22Rv1 (cell line): ENCODE data around the gene EFCAB8.
"Not testable (repeated sequence)": the region's sequence is repeated elsewhere in the genome, so short reads cannot be mapped to it uniquely, and the experiment has no call there.

Experiments
- H3K27ac ChIP-seq: fragments of 450-650 bp; 2 replicates; pipeline ENCODE4 v1.5.1; 2017
- ZFX ChIP-seq: fragments of 450-650 bp; IDR thresholded peaks from 2 replicates; pipeline ENCODE4 v1.6.1; 2017; ENCODE audit warnings: antibody characterized with exemption, borderline replicate concordance
- TF ChIP-seq, protein P1 (sequence below): fragments of 450-650 bp; IDR thresholded peaks from 2 replicates; pipeline ENCODE4 v1.5.1; 2017; ENCODE audit warnings: mild to moderate bottlenecking

EFCAB8 gene

DNA sequence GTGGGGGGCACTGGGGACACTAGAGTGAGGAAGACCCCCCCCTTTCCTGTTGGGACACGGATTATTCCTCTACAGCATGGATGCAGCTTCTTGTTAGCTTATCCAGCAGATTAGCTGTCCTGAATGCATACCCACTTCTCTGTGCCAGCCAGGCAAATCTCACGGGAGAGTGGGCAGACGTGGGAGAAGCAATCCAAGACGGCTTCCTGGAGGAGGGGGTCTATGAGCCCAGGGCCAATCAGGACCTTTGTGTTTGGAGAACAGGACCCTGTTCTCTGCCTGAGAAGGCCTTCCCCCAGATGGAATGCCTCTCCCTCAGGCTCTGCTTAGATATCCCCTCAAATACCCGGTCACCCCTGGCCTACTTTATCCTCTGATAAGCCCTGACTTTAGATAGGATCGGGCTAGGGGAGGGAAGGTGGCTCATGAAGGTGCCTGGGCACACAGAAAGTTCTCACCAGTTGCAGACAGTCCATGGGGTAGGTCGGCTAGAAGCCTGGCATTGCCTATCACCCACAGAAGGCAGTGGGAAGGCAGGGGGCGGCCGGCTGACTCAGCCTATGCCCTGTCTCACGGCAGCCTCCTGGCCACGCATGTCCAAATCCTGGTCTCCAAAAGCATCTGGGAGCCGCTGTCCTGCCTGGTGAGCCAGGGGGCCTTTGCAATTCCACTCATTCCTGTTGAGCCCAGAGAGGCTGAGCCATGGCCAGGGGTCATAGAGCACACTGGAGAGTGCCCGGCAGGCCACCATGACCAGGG is 110.8 kb downstream of the EFCAB8 start:
- no peak for TF ChIP-seq ZFX
- TF ChIP-seq, protein P1, sequence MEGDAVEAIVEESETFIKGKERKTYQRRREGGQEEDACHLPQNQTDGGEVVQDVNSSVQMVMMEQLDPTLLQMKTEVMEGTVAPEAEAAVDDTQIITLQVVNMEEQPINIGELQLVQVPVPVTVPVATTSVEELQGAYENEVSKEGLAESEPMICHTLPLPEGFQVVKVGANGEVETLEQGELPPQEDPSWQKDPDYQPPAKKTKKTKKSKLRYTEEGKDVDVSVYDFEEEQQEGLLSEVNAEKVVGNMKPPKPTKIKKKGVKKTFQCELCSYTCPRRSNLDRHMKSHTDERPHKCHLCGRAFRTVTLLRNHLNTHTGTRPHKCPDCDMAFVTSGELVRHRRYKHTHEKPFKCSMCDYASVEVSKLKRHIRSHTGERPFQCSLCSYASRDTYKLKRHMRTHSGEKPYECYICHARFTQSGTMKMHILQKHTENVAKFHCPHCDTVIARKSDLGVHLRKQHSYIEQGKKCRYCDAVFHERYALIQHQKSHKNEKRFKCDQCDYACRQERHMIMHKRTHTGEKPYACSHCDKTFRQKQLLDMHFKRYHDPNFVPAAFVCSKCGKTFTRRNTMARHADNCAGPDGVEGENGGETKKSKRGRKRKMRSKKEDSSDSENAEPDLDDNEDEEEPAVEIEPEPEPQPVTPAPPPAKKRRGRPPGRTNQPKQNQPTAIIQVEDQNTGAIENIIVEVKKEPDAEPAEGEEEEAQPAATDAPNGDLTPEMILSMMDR, result no peak
- no peak overlapping the region for H3K27ac ChIP-seq

DNA sequence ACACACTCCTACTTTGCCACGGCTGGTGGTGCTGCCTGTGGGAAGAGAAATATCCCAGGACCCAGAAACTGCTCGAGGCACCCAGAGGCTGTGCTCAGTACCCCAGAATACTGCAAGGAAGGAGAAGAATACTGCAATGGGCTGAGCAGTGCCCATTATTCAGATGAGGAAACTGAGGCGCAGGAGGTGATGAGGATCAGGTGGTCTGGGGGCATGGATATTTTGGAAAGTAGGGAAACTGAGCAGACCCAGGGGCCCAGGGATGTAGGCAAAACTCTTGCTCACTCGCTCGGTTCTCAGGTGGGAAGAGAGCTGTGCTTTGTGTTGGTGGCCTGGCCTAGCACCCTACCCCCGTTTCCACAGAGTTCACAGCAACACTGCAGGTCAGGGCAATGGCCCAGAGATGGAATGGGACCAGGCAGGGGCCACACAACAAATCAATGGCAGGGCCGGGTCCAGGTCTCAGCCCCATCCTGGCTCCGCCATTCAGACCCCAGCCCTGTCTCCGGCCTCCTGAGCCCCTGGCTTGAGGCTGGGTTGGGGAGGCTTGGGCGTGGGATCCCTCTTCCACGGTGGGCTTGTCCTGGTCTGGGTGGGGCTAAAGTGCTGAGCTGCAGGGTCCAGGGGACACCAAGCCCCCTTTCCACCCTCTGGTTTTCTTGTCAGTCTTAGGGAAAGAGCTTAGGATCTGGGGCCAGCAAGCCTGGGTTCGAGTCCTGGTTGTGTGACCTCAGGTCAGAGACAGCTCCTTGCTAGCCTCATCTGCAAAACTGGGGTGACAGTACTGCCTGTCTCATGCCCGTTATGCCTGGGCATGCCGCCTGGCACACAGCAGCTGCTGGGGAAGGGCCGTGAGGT is 111.6 kb downstream of the EFCAB8 start:
- TF ChIP-seq, protein P1, result no peak
- TF ChIP-seq ZFX, result no peak
- H3K27ac ChIP-seq, result no peak overlapping the region

DNA sequence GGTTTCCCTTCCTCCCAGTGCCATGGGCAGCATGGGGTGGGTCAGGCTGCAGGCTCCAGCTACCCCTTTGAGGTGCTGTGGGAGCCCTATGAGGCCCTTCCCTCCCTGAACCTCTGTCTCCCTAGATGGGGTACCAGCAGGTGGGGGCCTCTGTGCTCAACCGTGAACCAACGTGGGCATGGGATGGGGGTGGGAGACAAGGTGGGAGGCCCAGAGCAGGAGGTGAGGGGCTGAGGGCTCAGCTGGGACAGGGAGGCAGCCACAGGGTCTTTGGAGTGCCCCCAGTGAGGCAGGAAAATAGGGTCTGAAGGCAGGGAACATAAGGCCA is 112.2 kb downstream of the EFCAB8 start:
- no peak overlapping the region for H3K27ac ChIP-seq

DNA sequence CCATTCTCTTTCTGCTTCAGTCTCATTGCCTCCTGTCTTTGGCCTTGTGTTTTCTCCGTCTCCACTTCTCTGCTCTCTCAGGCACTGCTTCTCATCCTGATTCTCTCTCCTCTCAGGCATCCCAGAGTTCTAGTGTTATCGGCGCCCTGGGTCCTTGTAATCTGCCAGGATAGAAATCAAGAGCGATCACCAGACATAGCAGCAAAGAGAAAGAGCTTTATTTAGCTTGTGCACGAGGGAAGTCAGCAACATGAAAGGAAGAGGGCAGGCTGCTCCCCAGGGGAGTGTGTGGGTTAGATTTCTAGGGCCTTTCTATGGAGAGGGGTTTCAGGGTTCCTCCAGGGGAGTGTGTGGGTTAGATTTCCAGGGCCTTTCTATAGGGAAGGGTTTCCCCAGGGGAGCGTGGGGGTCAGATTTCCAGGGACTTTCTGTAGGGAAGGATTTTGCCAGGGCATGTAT is 113.0 kb downstream of the EFCAB8 start:
- H3K27ac ChIP-seq, result no peak overlapping the region
- TF ChIP-seq ZFX, result no peak
- TF ChIP-seq, protein P1, result no peak

More for the DNA sequence above, 112.2 kb downstream of the EFCAB8 start:
- TF ChIP-seq, protein P1, result no peak
- TF ChIP-seq ZFX, result no peak

DNA sequence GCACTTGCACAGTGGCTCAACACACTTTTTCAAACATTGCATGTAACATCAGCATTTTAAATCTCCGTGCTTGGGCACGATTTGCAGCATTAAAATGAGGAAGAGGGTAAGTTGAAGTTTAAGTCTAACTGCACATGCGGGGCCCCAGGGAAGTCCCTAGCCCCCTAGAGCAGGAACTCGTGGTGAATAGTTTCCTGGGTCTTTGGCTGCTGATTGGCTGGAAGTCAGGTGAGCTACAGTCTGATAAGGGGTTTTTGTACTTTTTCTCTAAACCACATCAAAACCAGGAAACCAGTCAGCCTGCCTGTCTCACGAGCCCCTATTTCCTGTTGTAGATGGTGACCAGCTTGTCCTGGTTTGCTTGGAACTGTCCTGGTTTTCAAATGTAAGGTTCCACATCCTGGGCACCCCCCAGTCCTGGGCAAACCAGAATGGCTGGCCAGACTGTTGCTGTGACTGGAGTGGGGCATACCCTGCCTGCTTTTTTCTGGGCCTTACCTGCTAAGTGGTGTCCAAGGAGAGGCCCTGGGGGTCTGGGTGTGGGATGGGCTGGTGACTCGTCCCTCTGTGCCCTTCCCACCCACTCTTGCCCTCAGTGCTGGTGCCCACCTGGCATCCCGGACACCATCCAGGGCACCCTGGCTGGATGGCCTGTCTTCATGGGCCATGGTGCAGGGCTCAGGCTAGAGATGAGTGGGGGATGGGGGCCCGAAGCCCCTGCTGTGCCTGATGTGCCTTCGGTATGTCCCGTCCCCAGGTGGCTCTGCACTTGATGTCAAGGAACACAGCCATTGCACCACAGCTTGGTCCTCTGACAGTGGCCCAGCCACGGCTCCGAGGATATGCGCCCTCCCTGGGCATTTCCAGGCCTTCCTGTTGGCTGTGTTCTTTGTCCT is 113.7 kb downstream of the EFCAB8 start:
- no peak overlapping the region for H3K27ac ChIP-seq
- TF ChIP-seq ZFX, result no peak
- TF ChIP-seq, protein P1, result no peak

DNA sequence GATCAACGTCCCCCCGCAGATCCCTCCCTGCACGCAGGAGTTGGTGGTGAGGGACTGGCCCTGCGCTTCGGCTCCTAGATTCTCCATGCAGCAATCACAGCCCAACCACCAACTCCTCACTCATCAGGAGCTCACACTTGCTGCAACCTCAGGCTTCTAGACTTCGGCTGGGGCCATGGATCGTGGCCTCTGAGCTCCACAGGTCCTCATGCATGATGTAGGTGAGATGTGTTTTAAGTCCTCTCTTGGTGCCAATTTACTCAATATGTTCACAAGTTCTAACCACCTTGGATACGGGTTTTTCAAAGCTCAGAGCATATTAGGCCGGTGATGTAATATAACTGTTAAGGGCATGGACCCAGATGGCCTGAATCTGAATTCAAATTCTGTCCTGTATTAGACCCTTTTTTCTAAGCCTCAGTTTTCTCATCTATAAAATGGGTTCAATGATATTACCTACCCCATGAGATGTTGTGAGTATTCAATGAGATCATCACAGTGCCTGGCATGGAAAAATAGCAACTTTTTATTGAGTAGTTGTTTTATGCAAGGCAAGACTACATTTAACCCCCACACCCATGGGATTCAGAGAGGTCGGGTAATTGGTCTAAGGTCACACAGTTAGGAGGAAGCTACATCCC is 114.5 kb downstream of the EFCAB8 start:
- TF ChIP-seq ZFX, result no peak
- TF ChIP-seq, protein P1, result no peak
- H3K27ac ChIP-seq, result no peak overlapping the region

DNA sequence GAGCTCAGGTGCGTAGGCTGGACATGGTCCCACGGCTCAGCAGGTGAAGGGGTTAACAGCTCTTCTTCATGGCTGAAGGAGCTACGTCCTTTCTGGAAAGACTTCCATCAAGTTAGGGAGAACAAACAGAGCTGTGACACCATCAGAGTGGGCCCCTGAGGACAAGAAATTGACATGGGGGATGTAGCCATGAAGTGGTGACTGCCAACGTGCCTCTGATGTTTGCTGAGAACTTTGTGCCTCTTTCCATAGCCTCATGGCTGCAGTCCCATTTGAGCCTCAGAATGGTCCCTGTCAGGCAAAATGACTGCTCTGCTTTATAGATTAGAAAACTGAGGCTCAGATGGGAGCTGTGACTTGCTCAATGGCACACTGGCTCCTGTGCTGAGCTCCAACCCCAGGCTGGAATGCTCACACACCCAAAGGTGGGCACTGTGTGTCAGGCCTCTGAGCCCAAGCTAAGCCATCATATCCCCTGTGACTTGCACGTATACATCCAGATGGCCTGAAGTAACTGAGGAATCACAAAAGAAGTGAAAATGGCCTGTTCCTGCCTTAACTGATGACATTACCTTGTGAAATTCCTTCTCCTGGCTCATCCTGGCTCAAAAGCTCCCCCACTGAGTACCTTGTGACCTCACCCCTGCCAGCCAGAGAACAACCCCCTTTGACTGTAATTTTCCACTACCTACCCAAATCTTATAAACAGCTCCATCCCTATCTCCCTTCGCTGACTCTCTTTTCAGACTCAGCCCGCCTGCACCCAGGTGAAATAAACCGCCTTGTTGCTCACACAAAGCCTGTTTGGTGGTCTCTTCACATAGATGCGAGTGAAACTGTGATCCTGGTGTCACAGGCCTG is 115.7 kb downstream of the EFCAB8 start:
- not testable (repeated sequence) for H3K27ac ChIP-seq

DNA sequence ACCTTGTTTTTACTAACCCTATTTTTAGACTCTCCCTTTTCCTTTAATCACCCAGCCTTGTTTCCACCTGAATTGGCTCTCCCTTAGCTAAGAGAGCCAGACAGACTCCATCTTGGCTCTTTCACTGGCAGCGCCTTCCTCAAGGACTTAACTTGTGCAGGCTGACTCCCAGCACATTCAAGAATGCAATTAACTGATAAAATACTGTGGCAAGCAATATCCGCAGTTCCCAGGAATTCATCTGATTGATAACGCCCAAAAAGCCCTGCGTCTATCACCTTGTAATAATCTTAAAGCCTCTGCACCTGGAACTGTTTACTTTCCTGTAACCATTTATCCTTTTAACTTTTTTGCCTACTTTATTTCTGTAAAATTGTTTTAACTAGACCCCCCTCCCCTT is 116.4 kb downstream of the EFCAB8 start:
- not testable (repeated sequence) for H3K27ac ChIP-seq
